Omental fat pad (tissue), 4 donors: ENCODE data around the gene GFPT1. TPM values are rescaled to one million over a fixed set of nuclear protein-coding genes. Genes with fewer than 3 reads are reported as not detected.
A peak's percentile ranks its signal among the peaks of the same experiment; 100 is the strongest.

Source experiments
- ATAC-seq: fragments of 150-250 bp; one replicate; pipeline ENCODE4 v1.9.1; 2016; ENCODE audit warnings: mild to moderate bottlenecking, moderate library complexity; ENCODE audit not compliant: low FRiP score
- DNase-seq: peaks from one replicate; pipeline ENCODE4 v3.0.0-alpha.2; 2019; ENCODE audit warnings: low spot score
- CTCF ChIP-seq, 3 donors: fragments of 450-650 bp; IDR thresholded peaks; one replicate each; pipeline ENCODE4 v1.5.1; 2016 to 2017; ENCODE audit warnings: antibody characterized with exemption in 3 of 3, mild to moderate bottlenecking in 3 of 3, moderate library complexity in 2 of 3
- total RNA-seq, 4 donors: library from RNA; depleted of rRNA; stranded (reverse); fragments of >200 nt; gene quantifications; one replicate each; pipeline ENCODE4 v1.1.0, GENCODE V29; 2016

GFPT1 gene
- total RNA-seq, 4 donors from 2014 or later, result 32.9 to 105 (median 54.5) TPM

- ATAC-seq (no peak), DNase-seq (no peak)
- no peak for TF ChIP-seq CTCF (IDR thresholded peaks at IDR 0.05)
These were observed 77.5 kb downstream of the GFPT1 start for GRCh38 chr2:69309351-69310110.

- no peak for DNase-seq
- no peak for TF ChIP-seq CTCF (IDR thresholded peaks at IDR 0.05)
- no peak for ATAC-seq
These were observed 78.7 kb downstream of the GFPT1 start for GRCh38 chr2:69308338-69308737.

- ATAC-seq (no peak), DNase-seq (peak; percentile 47)
- no peak for TF ChIP-seq CTCF (IDR thresholded peaks at IDR 0.05)
These were observed 79.4 kb downstream of the GFPT1 start for GRCh38 chr2:69307579-69308064.

- DNase-seq (no peak), ATAC-seq (peak; percentile 73)
- peak in 1 of 3 donors; percentile 76 for TF ChIP-seq CTCF (IDR thresholded peaks at IDR 0.05)
These were observed 80.0 kb downstream of the GFPT1 start for GRCh38 chr2:69306822-69307578.

- DNase-seq (no peak), ATAC-seq (peak; percentile 51)
- no peak for TF ChIP-seq CTCF (IDR thresholded peaks at IDR 0.05)
These were observed 80.6 kb downstream of the GFPT1 start for GRCh38 chr2:69306393-69306821.

- no peak for DNase-seq
- ATAC-seq, result no peak
These were observed 81.2 kb downstream of the GFPT1 start for GRCh38 chr2:69305712-69306392.

More at GRCh38 chr2:69305712-69306392, 81.2 kb downstream of the GFPT1 start:
- TF ChIP-seq CTCF (IDR thresholded peaks at IDR 0.05), result no peak
